ENCODE measurements around the gene C12orf50.

DNA sequence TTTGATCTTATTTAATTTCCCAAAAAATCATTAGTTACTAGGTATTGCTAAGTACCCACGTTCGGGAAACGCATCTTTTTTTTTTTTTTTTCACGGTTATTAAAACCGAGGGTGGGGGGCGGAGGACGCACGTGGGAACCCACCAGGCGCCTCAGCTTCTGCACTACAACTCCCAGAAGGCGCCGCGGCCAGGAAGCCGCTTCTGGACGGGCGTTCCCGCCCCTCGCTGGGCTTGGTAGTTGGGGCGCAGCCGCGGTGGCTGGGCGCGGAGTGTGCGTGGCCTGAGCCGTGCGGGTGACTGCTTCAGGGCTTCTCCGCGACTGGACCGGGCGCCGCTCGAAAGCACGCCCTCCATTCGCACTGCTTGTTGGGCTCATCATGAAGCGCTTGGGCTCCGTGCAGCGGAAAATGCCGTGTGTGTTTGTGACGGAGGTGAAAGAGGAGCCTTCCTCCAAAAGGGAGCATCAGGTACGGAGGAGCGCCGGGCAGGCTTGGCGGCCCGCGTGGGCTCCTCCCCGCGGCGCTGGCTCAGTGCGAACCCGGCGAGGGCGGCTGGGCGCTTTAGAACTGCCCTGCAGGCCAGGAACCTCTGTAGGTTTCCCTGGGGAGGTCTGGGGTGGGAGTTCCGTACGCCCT is 6.2 kb upstream of the C12orf50 start:
- TF ChIP-seq, protein P1, sequence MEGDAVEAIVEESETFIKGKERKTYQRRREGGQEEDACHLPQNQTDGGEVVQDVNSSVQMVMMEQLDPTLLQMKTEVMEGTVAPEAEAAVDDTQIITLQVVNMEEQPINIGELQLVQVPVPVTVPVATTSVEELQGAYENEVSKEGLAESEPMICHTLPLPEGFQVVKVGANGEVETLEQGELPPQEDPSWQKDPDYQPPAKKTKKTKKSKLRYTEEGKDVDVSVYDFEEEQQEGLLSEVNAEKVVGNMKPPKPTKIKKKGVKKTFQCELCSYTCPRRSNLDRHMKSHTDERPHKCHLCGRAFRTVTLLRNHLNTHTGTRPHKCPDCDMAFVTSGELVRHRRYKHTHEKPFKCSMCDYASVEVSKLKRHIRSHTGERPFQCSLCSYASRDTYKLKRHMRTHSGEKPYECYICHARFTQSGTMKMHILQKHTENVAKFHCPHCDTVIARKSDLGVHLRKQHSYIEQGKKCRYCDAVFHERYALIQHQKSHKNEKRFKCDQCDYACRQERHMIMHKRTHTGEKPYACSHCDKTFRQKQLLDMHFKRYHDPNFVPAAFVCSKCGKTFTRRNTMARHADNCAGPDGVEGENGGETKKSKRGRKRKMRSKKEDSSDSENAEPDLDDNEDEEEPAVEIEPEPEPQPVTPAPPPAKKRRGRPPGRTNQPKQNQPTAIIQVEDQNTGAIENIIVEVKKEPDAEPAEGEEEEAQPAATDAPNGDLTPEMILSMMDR (IDR thresholded peaks at IDR 0.05; ENCODE audit: low read length): no peak
- no peak for TF ChIP-seq EZH2 (IDR thresholded peaks at IDR 0.05; ENCODE audit: borderline replicate concordance, low read length)
